Loucy (cell line): ENCODE data around the gene PRLR.

ENCODE experiments used
- CTCF ChIP-seq: fragments of 200-600 bp; sonication (generic); conservative IDR thresholded peaks from 2 replicates; pipeline ENCODE4 v1.5.1; 2014; ENCODE audit warnings: mild to moderate bottlenecking, antibody characterized with exemption, low read length
- EZH2phosphoT487 ChIP-seq: fragments of 200-600 bp; IDR thresholded peaks from 2 replicates; pipeline ENCODE4 v1.6.1; 2018; ENCODE audit warnings: antibody characterized with exemption, mild to moderate bottlenecking, moderate library complexity, borderline replicate concordance

GRCh38 chr5:35158204-35158603, 72.1 kb downstream of the PRLR start:
- TF ChIP-seq CTCF, result no peak
- TF ChIP-seq EZH2phosphoT487, result no peak
